ENCODE measurements around the gene SLC35A4. TPM values are rescaled to one million over a fixed set of nuclear protein-coding genes. Genes with fewer than 3 reads are reported as not detected.

Gene SLC35A4
- polyA plus RNA-seq, 1 donor from 2014 or later: 79.8 TPM

Other genes starting within 250 kb of the SLC35A4 start
- 0.83 TPM for gene HBEGF, start 218.2 kb upstream of the SLC35A4 start, polyA plus RNA-seq
- gene SLC4A9, start 204.6 kb upstream of the SLC35A4 start, polyA plus RNA-seq: not detected
- gene ANKHD1, start 163.0 kb upstream of the SLC35A4 start, polyA plus RNA-seq: 69.7 TPM
- 32.9 TPM for gene EIF4EBP3, start 17.2 kb upstream of the SLC35A4 start, polyA plus RNA-seq
- 31.8 TPM for gene SRA1, start 7.4 kb upstream of the SLC35A4 start, polyA plus RNA-seq
- 4.4 TPM for gene APBB3, start 230 bp upstream of the SLC35A4 start, polyA plus RNA-seq
- 1.5 TPM for gene CD14, start 68.3 kb downstream of the SLC35A4 start, polyA plus RNA-seq
- gene TMCO6, start 74.6 kb downstream of the SLC35A4 start, polyA plus RNA-seq: 14.7 TPM
- gene NDUFA2, start 82.8 kb downstream of the SLC35A4 start, polyA plus RNA-seq: 154 TPM
- gene IK, start 83.0 kb downstream of the SLC35A4 start, polyA plus RNA-seq: 165 TPM
- gene WDR55, start 100.1 kb downstream of the SLC35A4 start, polyA plus RNA-seq: 13.5 TPM
- not detected for gene DND1, start 108.7 kb downstream of the SLC35A4 start, polyA plus RNA-seq
- 43.4 TPM for gene HARS1, start 126.5 kb downstream of the SLC35A4 start, polyA plus RNA-seq
- gene HARS2, start 126.6 kb downstream of the SLC35A4 start, polyA plus RNA-seq: 19.0 TPM
- 62.1 TPM for gene ZMAT2, start 135.6 kb downstream of the SLC35A4 start, polyA plus RNA-seq
- gene PCDHA1, start 221.3 kb downstream of the SLC35A4 start, polyA plus RNA-seq: not detected
- not detected for gene PCDHA2, start 230.0 kb downstream of the SLC35A4 start, polyA plus RNA-seq
- gene PCDHA3, start 236.2 kb downstream of the SLC35A4 start, polyA plus RNA-seq: not detected
- gene PCDHA4, start 242.2 kb downstream of the SLC35A4 start, polyA plus RNA-seq: not detected